GM18499 (cell line): Measurements from ENCODE around the gene NUB1.
"Not testable (repeated sequence)": the region's sequence is repeated elsewhere in the genome, so short reads cannot be mapped to it uniquely, and the experiment has no call there.

Source experiments
- ATAC-seq: cut with Tn5 transposase; IDR thresholded peaks from one replicate; pipeline ENCODE4 v1.9.1; 2021; ENCODE audit warnings: moderate number of reproducible peaks; ENCODE audit not compliant: insufficient read depth, unreplicated experiment

Gene NUB1

GRCh38 chr7:151341357-151342101 is at the start of gene NUB1:
Gene NUB1, plus strand, starts transcription at chr7:151341812. Its CDS starts 3,538 bp downstream, at chr7:151345350.
- no peak for ATAC-seq

GRCh38 chr7:151292850-151293249 is 48.8 kb upstream of the NUB1 start:
- no peak for ATAC-seq

DNA sequence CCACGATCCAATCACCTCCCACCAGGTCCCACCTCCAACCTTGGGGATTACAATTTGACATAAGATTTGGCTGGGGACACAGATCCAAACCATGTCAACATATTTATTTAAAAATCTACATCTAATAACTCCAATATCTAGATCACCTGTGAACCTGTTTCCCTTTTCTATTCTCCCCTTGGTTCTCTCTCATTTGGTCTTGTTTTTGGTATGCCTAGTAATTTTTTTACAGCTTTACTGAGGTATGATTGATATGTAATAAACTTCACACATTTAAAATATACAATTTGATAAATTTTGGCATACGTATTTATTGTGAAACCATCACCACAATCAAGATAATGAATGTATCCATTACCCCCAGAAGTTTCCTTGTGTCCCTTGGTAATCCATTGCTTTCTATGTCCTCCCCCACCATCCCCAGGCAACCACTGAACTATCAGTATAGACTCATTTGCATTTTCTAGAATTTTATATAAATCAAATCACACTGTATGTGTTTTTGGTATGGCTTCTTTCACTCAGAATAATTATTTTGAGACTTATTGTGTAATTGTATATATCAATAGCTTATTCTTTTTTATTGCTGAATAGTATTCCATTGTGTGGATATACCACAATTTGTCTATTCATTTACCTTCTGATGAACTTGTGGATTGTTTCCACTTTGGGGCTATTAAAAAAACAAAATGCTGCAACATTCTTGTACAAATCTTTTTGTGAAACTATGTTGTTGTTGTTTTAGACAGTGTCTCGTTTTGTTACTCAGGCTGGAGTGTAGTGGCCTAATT is 45.2 kb upstream of the NUB1 start:
- no peak for ATAC-seq

GRCh38 chr7:151298765-151299164 is 42.8 kb upstream of the NUB1 start:
- no peak for ATAC-seq

DNA sequence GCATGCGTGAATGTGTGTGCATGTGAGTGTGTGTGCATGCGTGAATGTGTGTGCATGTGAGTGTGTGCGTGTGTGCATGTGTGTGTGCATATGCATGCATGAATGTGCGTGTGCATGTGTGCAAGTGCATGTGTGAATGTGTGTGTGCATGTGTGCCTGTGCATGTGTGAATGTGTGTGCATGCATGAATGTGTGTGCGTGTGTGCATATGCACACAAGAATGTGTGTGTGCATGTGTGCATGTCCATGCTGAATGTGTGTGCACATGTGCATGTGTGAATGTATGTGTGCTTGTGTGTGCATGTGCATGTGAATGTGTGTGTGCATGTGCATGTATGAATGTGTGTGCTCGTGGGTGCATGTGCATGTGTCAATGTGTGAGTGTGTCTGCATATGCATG is 42.1 kb upstream of the NUB1 start:
- ATAC-seq, result no peak

- ATAC-seq, result no peak
Observed at GRCh38 chr7:151299940-151300645, 41.5 kb upstream of the NUB1 start.

DNA sequence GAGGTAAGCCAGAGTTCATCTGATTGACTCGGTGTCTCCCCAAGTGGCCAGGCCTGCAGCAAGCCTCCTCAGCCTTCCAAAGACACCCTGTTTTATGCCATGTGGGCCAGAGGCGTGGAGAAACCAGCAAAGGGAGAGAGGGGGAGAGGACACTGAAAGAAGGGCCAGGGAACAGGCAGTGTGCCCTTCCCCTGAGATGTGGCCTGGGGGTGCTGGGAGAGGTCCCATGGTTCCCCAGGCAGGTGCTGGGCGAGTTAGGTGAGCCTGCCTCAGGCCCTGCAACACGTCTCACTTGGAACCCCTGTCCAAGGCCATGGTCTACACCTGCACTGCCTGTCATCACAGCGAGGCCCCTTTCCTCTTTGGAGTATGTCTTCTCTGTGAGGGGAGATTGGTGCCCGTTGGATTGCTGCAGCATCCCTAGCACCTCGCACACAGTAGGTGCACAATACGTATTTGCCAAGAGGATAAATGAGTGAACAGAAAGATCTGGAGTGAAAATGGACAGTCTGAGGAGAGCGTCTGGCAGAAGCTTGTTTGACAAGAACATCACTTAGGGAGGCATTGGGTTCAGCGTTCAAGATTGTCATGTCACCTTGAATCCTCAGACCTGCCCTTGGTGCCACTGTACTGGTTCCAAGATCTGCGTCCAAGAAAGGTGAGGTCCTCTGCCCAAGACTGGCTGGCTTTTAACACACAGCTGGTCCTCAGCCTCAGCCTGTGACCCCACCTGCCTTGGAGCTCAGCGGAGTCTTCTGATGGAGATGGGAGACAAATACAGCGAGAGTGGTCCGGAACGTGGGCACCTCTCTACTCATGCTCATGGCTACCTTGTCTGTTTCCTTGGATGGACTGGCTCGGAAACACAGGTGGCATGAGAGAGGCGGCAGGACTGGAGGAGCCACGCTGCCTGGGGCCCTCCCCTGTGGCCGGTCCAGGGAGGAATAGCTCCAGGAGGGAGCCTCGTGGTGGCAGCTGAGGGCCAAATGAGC is 39.8 kb upstream of the NUB1 start:
- no peak for ATAC-seq

- not testable (repeated sequence) for ATAC-seq
Observed at GRCh38 chr7:151304251-151304650, 37.4 kb upstream of the NUB1 start.

DNA sequence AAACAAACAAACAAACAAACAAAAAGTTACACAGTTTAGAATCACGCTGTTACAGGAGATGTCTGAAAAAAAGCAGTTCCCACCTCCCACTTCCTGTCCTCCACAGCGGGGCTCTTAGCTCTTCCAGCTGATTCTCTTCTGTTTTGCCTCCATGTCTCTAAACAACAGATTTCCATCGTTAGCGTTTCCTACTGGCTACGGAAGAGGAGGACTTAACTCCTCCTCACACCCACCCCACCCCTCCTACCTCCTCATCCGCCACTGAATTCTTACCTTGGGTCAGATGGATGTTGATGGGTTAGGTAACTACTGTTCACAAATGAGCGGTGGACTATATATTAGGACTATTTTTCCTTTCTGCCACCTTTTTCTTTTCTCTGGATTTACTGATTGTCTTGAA is 36.8 kb upstream of the NUB1 start:
- no peak for ATAC-seq

DNA sequence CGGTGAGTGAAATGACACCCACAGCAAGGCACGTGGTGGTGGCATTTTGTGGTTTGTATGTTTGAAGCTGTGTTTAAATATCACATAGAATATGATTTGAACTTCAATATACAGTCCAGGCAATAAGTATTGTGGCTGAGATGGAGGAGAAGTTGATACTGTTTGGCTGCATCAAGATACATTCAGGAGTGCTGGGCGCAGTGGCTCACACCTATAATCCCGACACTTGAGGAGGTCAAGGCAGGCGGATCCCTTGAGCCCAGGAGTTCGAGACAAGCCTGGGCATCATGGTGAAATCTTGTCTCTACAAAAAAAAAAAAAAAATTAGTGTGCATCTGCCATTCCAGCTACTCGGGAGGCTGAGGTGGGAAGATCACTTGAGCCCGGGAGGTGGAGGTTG is 35.2 kb upstream of the NUB1 start:
- no peak for ATAC-seq

GRCh38 chr7:151306860-151307259 is 34.8 kb upstream of the NUB1 start:
- ATAC-seq, result no peak

DNA sequence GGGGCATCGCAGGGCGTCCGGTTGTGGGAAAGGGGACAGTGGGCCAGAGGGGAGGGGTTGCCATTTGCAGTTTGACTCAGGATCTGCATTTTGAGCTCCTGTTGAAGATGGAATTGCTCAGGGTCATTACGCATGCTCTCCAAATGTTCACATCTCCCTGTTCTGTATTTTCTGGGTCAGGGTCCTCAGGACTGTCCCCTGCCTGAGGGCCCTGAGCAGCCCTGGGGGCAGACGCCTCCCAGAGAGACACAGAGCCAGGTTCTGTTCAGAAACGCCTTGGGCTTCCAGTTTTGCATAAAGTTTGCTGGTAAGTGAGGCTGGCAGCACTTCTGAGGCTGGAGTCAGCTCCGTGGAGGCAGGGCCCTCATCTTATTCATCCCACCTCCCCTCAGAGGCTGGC is 34.1 kb upstream of the NUB1 start:
- no peak for ATAC-seq

- ATAC-seq, result no peak
Observed at GRCh38 chr7:151308256-151308655, 33.4 kb upstream of the NUB1 start.

- ATAC-seq, result no peak
Observed at GRCh38 chr7:151308791-151309190, 32.8 kb upstream of the NUB1 start.

DNA sequence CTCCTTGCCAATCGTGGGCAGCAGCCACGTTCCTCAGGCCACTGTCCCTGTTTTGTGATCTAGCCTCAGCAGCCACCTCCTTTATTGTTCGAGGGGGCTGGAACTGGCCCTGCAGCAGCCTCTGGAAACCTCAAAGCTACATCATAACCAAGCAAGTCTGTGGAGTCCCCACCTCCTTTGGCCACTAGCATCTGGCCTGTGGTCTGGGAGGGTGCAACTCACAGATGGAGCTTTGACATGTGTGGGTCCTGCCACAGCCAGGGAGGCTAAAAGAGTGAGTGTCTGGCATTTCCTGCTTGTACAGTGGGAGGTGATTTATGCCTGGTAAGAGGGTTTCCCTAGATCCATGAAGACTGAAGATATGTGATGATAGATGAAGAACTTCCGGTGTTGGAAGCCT is 32.3 kb upstream of the NUB1 start:
- no peak for ATAC-seq

GRCh38 chr7:151310578-151310977 is 31.0 kb upstream of the NUB1 start:
- ATAC-seq, result no peak

DNA sequence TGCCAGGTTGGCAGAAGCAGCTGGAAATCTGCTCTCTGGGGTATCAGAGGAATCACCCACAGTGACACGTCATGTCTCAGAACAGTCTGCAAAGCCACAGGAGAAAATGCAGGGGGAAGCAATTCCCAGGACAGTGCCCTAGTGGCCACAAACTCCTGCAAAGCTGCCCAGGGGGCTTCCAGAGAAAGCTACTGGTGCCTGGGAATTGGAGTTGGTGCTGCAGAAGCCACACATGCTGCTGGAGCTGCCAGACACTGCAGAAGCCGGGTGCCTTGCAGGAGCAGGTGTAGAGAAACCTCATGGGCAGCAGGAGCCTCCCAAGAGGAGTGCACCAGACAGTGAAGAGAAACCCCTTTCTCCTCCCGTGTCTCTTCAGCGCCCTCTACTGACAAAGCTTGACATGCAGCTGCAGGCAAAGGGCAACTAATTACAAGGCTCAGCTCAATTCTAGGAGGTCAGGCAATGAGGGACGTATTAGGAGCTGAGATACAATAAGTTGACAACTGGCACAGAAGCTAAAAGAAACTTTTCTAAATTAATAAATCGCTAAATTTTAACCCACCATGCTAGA is 30.2 kb upstream of the NUB1 start:
- no peak for ATAC-seq

DNA sequence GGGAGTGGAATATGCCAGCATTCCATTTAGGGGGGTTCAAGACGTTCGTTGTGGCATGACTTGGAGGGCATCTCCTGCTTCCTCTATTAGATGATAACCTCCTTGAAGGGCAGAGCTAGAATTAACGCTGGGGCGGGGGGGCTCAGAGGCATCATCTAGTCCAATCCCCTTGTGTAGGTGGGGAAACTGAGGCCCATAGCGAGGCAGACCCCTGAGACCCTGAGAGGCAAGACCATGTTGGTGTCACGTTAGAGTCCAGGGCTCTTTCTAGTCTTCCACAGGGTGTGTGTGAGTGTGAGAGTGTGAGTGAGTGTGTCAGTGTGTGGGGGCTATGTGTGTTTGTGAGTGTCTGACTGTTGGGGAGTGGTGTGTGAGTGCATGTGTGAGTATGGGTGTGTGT is 29.3 kb upstream of the NUB1 start:
- ATAC-seq, result no peak
